ENCODE data around the gene UBR4.

Gene UBR4

GRCh38 chr1:19058476-19058797 lies 151.6 kb downstream of the UBR4 start:
- H3K4me3 ChIP-seq (ENCODE audit: low read depth, low read length) = no peak overlapping the region
- no peak for TF ChIP-seq CTCF (IDR thresholded peaks at IDR 0.05; ENCODE audit: low read depth, low read length)

GRCh38 chr1:19057784-19058475 lies 152.1 kb downstream of the UBR4 start:
- H3K4me3 ChIP-seq (ENCODE audit: low read depth, low read length) = no peak overlapping the region
- TF ChIP-seq CTCF (IDR thresholded peaks at IDR 0.05; ENCODE audit: low read depth, low read length) = no peak
- DNase-seq (ENCODE audit: low read depth, low spot score) = no peak
- in situ Hi-C loops (cut with HindIII; ENCODE audit: low sequenced_read_pairs) = no loop called here

More at GRCh38 chr1:19058476-19058797, 151.6 kb downstream of the UBR4 start:
- in situ Hi-C loops (cut with HindIII; ENCODE audit: low sequenced_read_pairs) = no loop called here
- no peak for DNase-seq (ENCODE audit: low read depth, low spot score)

- DNase-seq (ENCODE audit: low read depth, low spot score) = no peak
- no peak for TF ChIP-seq CTCF (IDR thresholded peaks at IDR 0.05; ENCODE audit: low read depth, low read length)
- in situ Hi-C loops (cut with HindIII; ENCODE audit: low sequenced_read_pairs) = no loop called here
- no peak overlapping the region for H3K4me3 ChIP-seq (ENCODE audit: low read depth, low read length)
These were observed 152.8 kb downstream of the UBR4 start for GRCh38 chr1:19057182-19057779.

GRCh38 chr1:19055701-19056100 lies 154.4 kb downstream of the UBR4 start:
- DNase-seq (ENCODE audit: low read depth, low spot score) = no peak
- H3K4me3 ChIP-seq (ENCODE audit: low read depth, low read length) = no peak overlapping the region
- no peak for TF ChIP-seq CTCF (IDR thresholded peaks at IDR 0.05; ENCODE audit: low read depth, low read length)
- in situ Hi-C loops (cut with HindIII; ENCODE audit: low sequenced_read_pairs) = no loop called here

- no peak for DNase-seq (ENCODE audit: low read depth, low spot score)
- in situ Hi-C loops (cut with HindIII; ENCODE audit: low sequenced_read_pairs) = no loop called here
- no peak for TF ChIP-seq CTCF (IDR thresholded peaks at IDR 0.05; ENCODE audit: low read depth, low read length)
- no peak overlapping the region for H3K4me3 ChIP-seq (ENCODE audit: low read depth, low read length)
These were observed 155.1 kb downstream of the UBR4 start for GRCh38 chr1:19055001-19055400.

- no peak overlapping the region for H3K4me3 ChIP-seq (ENCODE audit: low read depth, low read length)
- no peak for DNase-seq (ENCODE audit: low read depth, low spot score)
- TF ChIP-seq CTCF (IDR thresholded peaks at IDR 0.05; ENCODE audit: low read depth, low read length) = no peak
- in situ Hi-C loops (cut with HindIII; ENCODE audit: low sequenced_read_pairs) = no loop called here
These were observed 155.8 kb downstream of the UBR4 start for GRCh38 chr1:19054216-19054615.
